Uterus (tissue), 4 donors: ENCODE data around the gene TOE1. TPM values are rescaled to one million over a fixed set of nuclear protein-coding genes. Genes with fewer than 3 reads are reported as not detected.

ENCODE experiments used
- DNase-seq, 2 donors: peaks; one replicate each; pipeline ENCODE4 v3.0.0-alpha.2; 2019 to 2020
- H3K27ac ChIP-seq, 2 donors: fragments of 200-600 bp; sonication (generic); 1 replicate in 1 of 2; 2 replicates in 1 of 2; pipeline ENCODE4 v1.5.1; 2016 to 2018
- H3K27me3 ChIP-seq, 2 donors: fragments of 200-600 bp; sonication (generic); one replicate each; pipeline ENCODE4 v1.5.1; 2018 to 2019; ENCODE audit warnings: control low read depth in 1 of 2
- H3K36me3 ChIP-seq, 2 donors: fragments of 200-600 bp; sonication (generic); one replicate each; pipeline ENCODE4 v1.5.1; 2019; ENCODE audit warnings: control low read depth in 1 of 2
- H3K4me1 ChIP-seq, 2 donors: fragments of 200-600 bp; sonication (generic); one replicate each; pipeline ENCODE4 v1.5.1; 2018 to 2019; ENCODE audit warnings: control low read depth in 1 of 2
- H3K4me3 ChIP-seq, 2 donors: fragments of 200-600 bp; sonication (generic); 1 replicate in 1 of 2; 2 replicates in 1 of 2; pipeline ENCODE4 v1.5.1; 2018 to 2019; ENCODE audit warnings: mild to moderate bottlenecking in 1 of 2
- H3K9me3 ChIP-seq, 2 donors: fragments of 200-600 bp; sonication (generic); one replicate each; pipeline ENCODE4 v1.5.1; 2019; ENCODE audit warnings: control low read depth in 1 of 2
- POLR2A ChIP-seq, 2 donors: fragments of 450-650 bp; IDR thresholded peaks; one replicate each; pipeline ENCODE4 v1.6.1; 2016; ENCODE audit warnings: antibody characterized with exemption in 2 of 2, mild to moderate bottlenecking in 1 of 2, moderate library complexity in 1 of 2
- intact Hi-C: fragments of 100-400 bp; cut with DNase I; formaldehyde crosslinking; loops from one replicate; pipeline ENCODE4 v1.15.1; 2023; ENCODE audit warnings: low total_unique reads
- total RNA-seq, 4 donors: library from RNA; depleted of rRNA in 3 of 4; stranded (reverse); fragments of >200 nt in 3 of 4; gene quantifications; one replicate each; pipeline versions ENCODE4 v1.1.0 to v1.2.4, GENCODE V29; 2014 to 2023
- TF ChIP-seq, protein P1 (sequence below), 4 experiments: fragments of 200-600 bp in 2 of 4; fragments of 450-650 bp in 2 of 4; sonication (generic) in 2 of 4; IDR thresholded peaks; one replicate each; pipeline ENCODE4 v1.5.1; 2016 to 2019; ENCODE audit warnings: antibody characterized with exemption in 4 of 4, mild to moderate bottlenecking in 2 of 4, moderate library complexity in 1 of 4
- donor health status: DM: yes; HTN: yes; CAD: no.

TOE1 gene
- total RNA-seq, 4 donors from 2014 or later, result 10.3 to 21.8 (median 14.4) TPM

- Histone ChIP-seq H3K36me3 (no peaks in the 10 kb centered on the region), H3K9me3 (no peaks in the 10 kb centered on the region), H3K4me3 (peak within 1 kb of the TSS; percentile 30 to 39), H3K27me3 (no peaks in the 10 kb centered on the region), H3K4me1 (peaks cover 0 to 3% of the 10 kb centered on the region in 2 donors), H3K27ac (no peak within 1 kb of the TSS)
- peak; percentile 58 to 70 for DNase-seq
- intact Hi-C loops, result no loop called here
- TF ChIP-seq, protein P1, sequence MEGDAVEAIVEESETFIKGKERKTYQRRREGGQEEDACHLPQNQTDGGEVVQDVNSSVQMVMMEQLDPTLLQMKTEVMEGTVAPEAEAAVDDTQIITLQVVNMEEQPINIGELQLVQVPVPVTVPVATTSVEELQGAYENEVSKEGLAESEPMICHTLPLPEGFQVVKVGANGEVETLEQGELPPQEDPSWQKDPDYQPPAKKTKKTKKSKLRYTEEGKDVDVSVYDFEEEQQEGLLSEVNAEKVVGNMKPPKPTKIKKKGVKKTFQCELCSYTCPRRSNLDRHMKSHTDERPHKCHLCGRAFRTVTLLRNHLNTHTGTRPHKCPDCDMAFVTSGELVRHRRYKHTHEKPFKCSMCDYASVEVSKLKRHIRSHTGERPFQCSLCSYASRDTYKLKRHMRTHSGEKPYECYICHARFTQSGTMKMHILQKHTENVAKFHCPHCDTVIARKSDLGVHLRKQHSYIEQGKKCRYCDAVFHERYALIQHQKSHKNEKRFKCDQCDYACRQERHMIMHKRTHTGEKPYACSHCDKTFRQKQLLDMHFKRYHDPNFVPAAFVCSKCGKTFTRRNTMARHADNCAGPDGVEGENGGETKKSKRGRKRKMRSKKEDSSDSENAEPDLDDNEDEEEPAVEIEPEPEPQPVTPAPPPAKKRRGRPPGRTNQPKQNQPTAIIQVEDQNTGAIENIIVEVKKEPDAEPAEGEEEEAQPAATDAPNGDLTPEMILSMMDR (IDR thresholded peaks at IDR 0.05), result no peak
- peak in 1 of 2 donors; percentile 11 for TF ChIP-seq POLR2A (IDR thresholded peaks at IDR 0.05)
Measured at GRCh38 chr1:45326627-45327623, 13.0 kb upstream of the TOE1 start, which contains the start of gene HPDL. Gene HPDL (plus strand): TSS chr1:45326895. CDS start chr1:45327149, 254 bp downstream.

- no peak for DNase-seq
- Histone ChIP-seq H3K27me3 (no peaks in the 10 kb centered on the region), H3K4me1 (peaks cover 0 to 3% of the 10 kb centered on the region in 2 donors), H3K36me3 (no peaks in the 10 kb centered on the region), H3K27ac (no peak overlapping the region), H3K9me3 (no peaks in the 10 kb centered on the region), H3K4me3 (no peak overlapping the region)
- no peak for TF ChIP-seq POLR2A (IDR thresholded peaks at IDR 0.05)
- TF ChIP-seq, protein P1 (IDR thresholded peaks at IDR 0.05), result no peak
- intact Hi-C loops, result no loop called here
Measured at GRCh38 chr1:45327644-45328515, 12.1 kb upstream of the TOE1 start.

DNA sequence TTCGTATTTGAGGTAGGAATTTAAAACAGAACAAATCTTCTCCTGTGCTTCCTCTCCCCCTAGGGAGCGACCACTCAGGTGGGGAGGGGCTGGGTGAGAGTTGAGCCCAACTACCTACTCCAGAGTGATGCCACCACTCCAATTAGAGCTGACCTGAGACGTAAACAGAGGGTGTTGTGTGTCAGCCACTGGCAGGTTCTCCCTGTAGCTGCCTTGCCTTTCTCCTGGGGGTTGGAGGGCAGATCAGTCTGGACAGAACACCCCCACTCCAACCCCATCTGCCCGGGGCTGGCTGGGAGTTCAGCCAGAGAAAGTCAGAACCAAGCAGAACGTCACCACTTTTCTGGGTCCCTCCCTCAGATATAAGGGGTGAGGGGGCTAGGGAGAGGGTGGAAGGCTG lies 11.3 kb upstream of the TOE1 start:
- TF ChIP-seq, protein P1 (IDR thresholded peaks at IDR 0.05), result no peak
- TF ChIP-seq POLR2A (IDR thresholded peaks at IDR 0.05), result no peak
- H3K36me3 ChIP-seq, result no peaks in the 10 kb centered on the region
- H3K4me1 ChIP-seq, result peaks cover 0 to 3% of the 10 kb centered on the region in 2 donors
- intact Hi-C loops, result no loop called here
- H3K4me3 ChIP-seq, result no peak overlapping the region
- no peak overlapping the region for H3K27ac ChIP-seq
- DNase-seq, result no peak
- H3K27me3 ChIP-seq, result no peaks in the 10 kb centered on the region
- no peaks in the 10 kb centered on the region for H3K9me3 ChIP-seq

DNA sequence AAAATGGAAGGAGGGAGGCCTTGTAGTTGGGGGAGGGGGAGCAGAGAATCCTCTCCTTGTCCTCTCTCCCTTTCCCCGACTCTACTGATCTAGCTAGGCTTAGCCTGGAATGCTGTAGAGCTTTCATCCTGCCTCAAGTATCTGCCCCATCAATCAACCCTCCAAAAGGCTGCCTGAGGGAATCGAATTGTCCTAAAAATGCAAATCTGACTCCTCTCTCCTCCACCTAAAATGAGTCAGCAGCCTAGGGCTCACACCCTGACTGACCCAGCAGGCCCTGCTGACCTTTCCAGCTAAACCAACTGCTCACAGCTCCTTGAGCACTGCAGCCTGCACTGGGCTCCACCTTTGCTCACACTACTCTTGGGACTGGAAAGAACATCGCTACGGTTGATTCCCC lies 10.5 kb upstream of the TOE1 start:
- TF ChIP-seq POLR2A (IDR thresholded peaks at IDR 0.05), result no peak
- TF ChIP-seq, protein P1 (IDR thresholded peaks at IDR 0.05), result no peak
- no peak for DNase-seq
- no peak overlapping the region for H3K27ac ChIP-seq
- H3K36me3 ChIP-seq, result no peaks in the 10 kb centered on the region
- H3K4me1 ChIP-seq, result peaks cover 0 to 3% of the 10 kb centered on the region in 2 donors
- H3K27me3 ChIP-seq, result no peaks in the 10 kb centered on the region
- no peak overlapping the region for H3K4me3 ChIP-seq
- intact Hi-C loops, result no loop called here
- H3K9me3 ChIP-seq, result no peaks in the 10 kb centered on the region
